GM23248 (cell line): ENCODE measurements around the gene SOX18.

Experiments
- EZH2 ChIP-seq: fragments of 200-600 bp; sonication (generic); IDR thresholded peaks from 2 replicates; pipeline ENCODE4 v1.6.1; 2018; ENCODE audit warnings: antibody characterized with exemption, mild to moderate bottlenecking; ENCODE audit not compliant: insufficient read depth, poor library complexity, severe bottlenecking
- EZH2phosphoT487 ChIP-seq: fragments of 200-600 bp; sonication (generic); IDR thresholded peaks from 2 replicates; pipeline ENCODE4 v1.6.1; 2018; ENCODE audit warnings: antibody characterized with exemption, moderate library complexity, mild to moderate bottlenecking, low read depth; ENCODE audit not compliant: insufficient read depth

- TF ChIP-seq EZH2, result no peak
- no peak for TF ChIP-seq EZH2phosphoT487
Observed at GRCh38 chr20:64065974-64066343, 16.5 kb upstream of the SOX18 start.
